ENCODE measurements around the gene WDR90.

DNA sequence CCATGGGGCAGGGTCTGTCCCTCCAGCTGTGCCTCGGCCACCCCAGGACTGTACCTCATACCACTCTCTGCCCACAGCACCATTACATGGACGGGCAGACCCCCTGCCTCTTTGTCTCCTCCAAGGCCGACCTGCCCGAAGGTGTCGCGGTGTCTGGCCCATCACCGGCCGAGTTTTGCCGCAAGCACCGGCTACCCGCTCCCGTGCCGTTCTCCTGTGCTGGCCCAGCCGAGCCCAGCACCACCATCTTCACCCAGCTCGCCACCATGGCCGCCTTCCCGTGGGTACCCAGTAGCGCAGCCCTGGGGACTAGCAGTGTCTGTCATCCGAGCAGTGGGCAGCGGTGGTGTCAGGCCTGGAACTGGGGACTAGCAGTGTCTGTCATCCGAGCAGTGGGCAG is 23.7 kb downstream of the WDR90 start:
- TF ChIP-seq, protein P1, sequence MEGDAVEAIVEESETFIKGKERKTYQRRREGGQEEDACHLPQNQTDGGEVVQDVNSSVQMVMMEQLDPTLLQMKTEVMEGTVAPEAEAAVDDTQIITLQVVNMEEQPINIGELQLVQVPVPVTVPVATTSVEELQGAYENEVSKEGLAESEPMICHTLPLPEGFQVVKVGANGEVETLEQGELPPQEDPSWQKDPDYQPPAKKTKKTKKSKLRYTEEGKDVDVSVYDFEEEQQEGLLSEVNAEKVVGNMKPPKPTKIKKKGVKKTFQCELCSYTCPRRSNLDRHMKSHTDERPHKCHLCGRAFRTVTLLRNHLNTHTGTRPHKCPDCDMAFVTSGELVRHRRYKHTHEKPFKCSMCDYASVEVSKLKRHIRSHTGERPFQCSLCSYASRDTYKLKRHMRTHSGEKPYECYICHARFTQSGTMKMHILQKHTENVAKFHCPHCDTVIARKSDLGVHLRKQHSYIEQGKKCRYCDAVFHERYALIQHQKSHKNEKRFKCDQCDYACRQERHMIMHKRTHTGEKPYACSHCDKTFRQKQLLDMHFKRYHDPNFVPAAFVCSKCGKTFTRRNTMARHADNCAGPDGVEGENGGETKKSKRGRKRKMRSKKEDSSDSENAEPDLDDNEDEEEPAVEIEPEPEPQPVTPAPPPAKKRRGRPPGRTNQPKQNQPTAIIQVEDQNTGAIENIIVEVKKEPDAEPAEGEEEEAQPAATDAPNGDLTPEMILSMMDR (IDR thresholded peaks at IDR 0.05): no peak
- TF ChIP-seq EZH2 (IDR thresholded peaks at IDR 0.05): no peak
- no peak for TF ChIP-seq EZH2phosphoT487 (IDR thresholded peaks at IDR 0.05)
